ENCODE data around the gene NEIL3.

NEIL3 gene

GRCh38 chr4:177265729-177266128 is 43.9 kb upstream of the NEIL3 start:
- no peak for TF ChIP-seq EZH2 (IDR thresholded peaks at IDR 0.05; ENCODE audit: borderline replicate concordance, low read depth, low read length, severe bottlenecking)
- TF ChIP-seq, protein P1, sequence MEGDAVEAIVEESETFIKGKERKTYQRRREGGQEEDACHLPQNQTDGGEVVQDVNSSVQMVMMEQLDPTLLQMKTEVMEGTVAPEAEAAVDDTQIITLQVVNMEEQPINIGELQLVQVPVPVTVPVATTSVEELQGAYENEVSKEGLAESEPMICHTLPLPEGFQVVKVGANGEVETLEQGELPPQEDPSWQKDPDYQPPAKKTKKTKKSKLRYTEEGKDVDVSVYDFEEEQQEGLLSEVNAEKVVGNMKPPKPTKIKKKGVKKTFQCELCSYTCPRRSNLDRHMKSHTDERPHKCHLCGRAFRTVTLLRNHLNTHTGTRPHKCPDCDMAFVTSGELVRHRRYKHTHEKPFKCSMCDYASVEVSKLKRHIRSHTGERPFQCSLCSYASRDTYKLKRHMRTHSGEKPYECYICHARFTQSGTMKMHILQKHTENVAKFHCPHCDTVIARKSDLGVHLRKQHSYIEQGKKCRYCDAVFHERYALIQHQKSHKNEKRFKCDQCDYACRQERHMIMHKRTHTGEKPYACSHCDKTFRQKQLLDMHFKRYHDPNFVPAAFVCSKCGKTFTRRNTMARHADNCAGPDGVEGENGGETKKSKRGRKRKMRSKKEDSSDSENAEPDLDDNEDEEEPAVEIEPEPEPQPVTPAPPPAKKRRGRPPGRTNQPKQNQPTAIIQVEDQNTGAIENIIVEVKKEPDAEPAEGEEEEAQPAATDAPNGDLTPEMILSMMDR (IDR thresholded peaks at IDR 0.05; ENCODE audit: borderline replicate concordance, extremely low read depth, low read length, poor library complexity, severe bottlenecking) = no peak
- Histone ChIP-seq H4K20me1 (ENCODE audit: insufficient read depth, low read length) (no peaks in the 10 kb centered on the region), H3K27ac (ENCODE audit: low read length) (no peak overlapping the region), H3K9ac (ENCODE audit: low read depth, low read length) (no peak overlapping the region), H3K36me3 (ENCODE audit: insufficient read depth, low read length) (no peaks in the 10 kb centered on the region), H2AFZ (ENCODE audit: low read depth, low read length) (no peak overlapping the region; the same call in 1 of the 2 replicates), H3K4me3 (ENCODE audit: low read depth in 1 of 2, low read length in 2 of 2) (no peak overlapping the region), H3K4me1 (ENCODE audit: insufficient read depth, low read length) (no peaks in the 10 kb centered on the region), H3K27me3 (ENCODE audit: insufficient read depth, low read length, poor library complexity) (no peaks in the 10 kb centered on the region), H3K79me2 (ENCODE audit: insufficient read depth, low read length) (no peaks in the 10 kb centered on the region), H3K4me2 (ENCODE audit: insufficient read depth, low read length) (no peak overlapping the region), H3K9me3 (ENCODE audit: insufficient read depth, low read length, severe bottlenecking) (no peaks in the 10 kb centered on the region)
- ATAC-seq (ENCODE audit: insufficient read depth, low read depth) (no peak), DNase-seq (no peak)

DNA sequence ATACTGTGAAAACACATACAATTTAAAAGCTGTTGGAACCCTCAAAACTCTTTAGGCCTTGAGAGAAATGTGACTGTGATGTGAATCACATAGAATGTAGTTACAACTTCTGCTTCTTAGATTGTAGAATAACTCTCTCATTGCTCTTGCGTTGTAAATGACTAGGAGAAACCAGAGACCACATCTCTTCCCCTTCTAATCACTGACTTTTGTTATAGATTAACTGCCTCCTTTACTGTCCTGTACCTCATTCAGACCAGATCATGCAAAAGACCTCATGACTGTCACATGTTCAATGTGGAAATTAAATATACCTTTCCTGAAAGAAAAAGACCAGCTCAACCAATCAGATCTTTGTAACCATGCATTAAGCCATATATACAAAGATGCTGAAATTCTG is 43.2 kb upstream of the NEIL3 start:
- Histone ChIP-seq H3K27me3 (ENCODE audit: insufficient read depth, low read length, poor library complexity) (no peaks in the 10 kb centered on the region), H4K20me1 (ENCODE audit: insufficient read depth, low read length) (no peaks in the 10 kb centered on the region), H3K79me2 (ENCODE audit: insufficient read depth, low read length) (no peaks in the 10 kb centered on the region), H3K36me3 (ENCODE audit: insufficient read depth, low read length) (no peaks in the 10 kb centered on the region), H3K4me2 (ENCODE audit: insufficient read depth, low read length) (no peak overlapping the region), H3K4me1 (ENCODE audit: insufficient read depth, low read length) (peaks cover 4% of the 10 kb centered on the region; the same call in 1 of the 2 replicates), H3K4me3 (ENCODE audit: low read depth in 1 of 2, low read length in 2 of 2) (no peak overlapping the region), H2AFZ (ENCODE audit: low read depth, low read length) (no peak overlapping the region), H3K9me3 (ENCODE audit: insufficient read depth, low read length, severe bottlenecking) (no peaks in the 10 kb centered on the region), H3K27ac (ENCODE audit: low read length) (no peak overlapping the region), H3K9ac (ENCODE audit: low read depth, low read length) (no peak overlapping the region)
- TF ChIP-seq, protein P1 (IDR thresholded peaks at IDR 0.05; ENCODE audit: borderline replicate concordance, extremely low read depth, low read length, poor library complexity, severe bottlenecking) = no peak
- TF ChIP-seq EZH2 (IDR thresholded peaks at IDR 0.05; ENCODE audit: borderline replicate concordance, low read depth, low read length, severe bottlenecking) = no peak
- DNase-seq (no peak), ATAC-seq (ENCODE audit: insufficient read depth, low read depth) (no peak)

GRCh38 chr4:177267911-177268310 is 41.8 kb upstream of the NEIL3 start:
- H3K36me3 ChIP-seq (ENCODE audit: insufficient read depth, low read length) = no peaks in the 10 kb centered on the region
- ATAC-seq (ENCODE audit: insufficient read depth, low read depth) (no peak), DNase-seq (no peak)
- no peaks in the 10 kb centered on the region for H3K9me3 ChIP-seq (ENCODE audit: insufficient read depth, low read length, severe bottlenecking)
- H4K20me1 ChIP-seq (ENCODE audit: insufficient read depth, low read length) = no peaks in the 10 kb centered on the region
- TF ChIP-seq, protein P1 (IDR thresholded peaks at IDR 0.05; ENCODE audit: borderline replicate concordance, extremely low read depth, low read length, poor library complexity, severe bottlenecking) = no peak
- TF ChIP-seq EZH2 (IDR thresholded peaks at IDR 0.05; ENCODE audit: borderline replicate concordance, low read depth, low read length, severe bottlenecking) = no peak
- no peak overlapping the region for H3K9ac ChIP-seq (ENCODE audit: low read depth, low read length)
- H3K4me1 ChIP-seq (ENCODE audit: insufficient read depth, low read length) = peaks cover 4% of the 10 kb centered on the region; the same call in 1 of the 2 replicates
- H3K4me3 ChIP-seq (ENCODE audit: low read depth in 1 of 2, low read length in 2 of 2) = no peak overlapping the region
- H3K4me2 ChIP-seq (ENCODE audit: insufficient read depth, low read length) = no peak overlapping the region
- H3K79me2 ChIP-seq (ENCODE audit: insufficient read depth, low read length) = no peaks in the 10 kb centered on the region
- H3K27ac ChIP-seq (ENCODE audit: low read length) = no peak overlapping the region
- H2AFZ ChIP-seq (ENCODE audit: low read depth, low read length) = no peak overlapping the region
- no peaks in the 10 kb centered on the region for H3K27me3 ChIP-seq (ENCODE audit: insufficient read depth, low read length, poor library complexity)

- no peak for TF ChIP-seq EZH2 (IDR thresholded peaks at IDR 0.05; ENCODE audit: borderline replicate concordance, low read depth, low read length, severe bottlenecking)
- TF ChIP-seq, protein P1 (IDR thresholded peaks at IDR 0.05; ENCODE audit: borderline replicate concordance, extremely low read depth, low read length, poor library complexity, severe bottlenecking) = no peak
- no peak overlapping the region for H3K4me3 ChIP-seq (ENCODE audit: low read depth in 1 of 2, low read length in 2 of 2)
- no peak overlapping the region for H3K4me2 ChIP-seq (ENCODE audit: insufficient read depth, low read length)
- DNase-seq = no peak
- no peak for ATAC-seq (ENCODE audit: insufficient read depth, low read depth)
- H3K79me2 ChIP-seq (ENCODE audit: insufficient read depth, low read length) = no peaks in the 10 kb centered on the region
- no peaks in the 10 kb centered on the region for H3K27me3 ChIP-seq (ENCODE audit: insufficient read depth, low read length, poor library complexity)
- H3K36me3 ChIP-seq (ENCODE audit: insufficient read depth, low read length) = no peaks in the 10 kb centered on the region
- H4K20me1 ChIP-seq (ENCODE audit: insufficient read depth, low read length) = no peaks in the 10 kb centered on the region
- H3K27ac ChIP-seq (ENCODE audit: low read length) = no peak overlapping the region
- no peak overlapping the region; the same call in 1 of the 2 replicates for H2AFZ ChIP-seq (ENCODE audit: low read depth, low read length)
- H3K9ac ChIP-seq (ENCODE audit: low read depth, low read length) = no peak overlapping the region
- peaks cover 4% of the 10 kb centered on the region; the same call in 1 of the 2 replicates for H3K4me1 ChIP-seq (ENCODE audit: insufficient read depth, low read length)
- H3K9me3 ChIP-seq (ENCODE audit: insufficient read depth, low read length, severe bottlenecking) = peaks cover 3% of the 10 kb centered on the region
Observed at GRCh38 chr4:177271091-177271490, 38.6 kb upstream of the NEIL3 start.

Measured in DND-41 (cell line).